RWPE1 (cell line): ENCODE data around the gene DNAH1.
"Not testable (repeated sequence)": the region's sequence is repeated elsewhere in the genome, so short reads cannot be mapped to it uniquely, and the experiment has no call there.

ENCODE experiments used
- CTCF ChIA-PET: fragments of 350-600 bp; sonication (Branson Sonifier 250); formaldehyde crosslinking; extraction: SDS; loops from one replicate; lab custom pipeline; 2021; lab: Yijun Ruan, JAX
- POLR2A ChIA-PET: fragments of 400-600 bp; formaldehyde crosslinking; extraction: SDS; loops from one replicate; lab custom pipeline; 2020; ENCODE audit warnings: antibody characterized with exemption; ENCODE audit not compliant: low non-redundant PET; lab: Yijun Ruan, JAX
- DNase-seq: peaks from one replicate; pipeline ENCODE4 v3.0.0; 2012; ENCODE audit warnings: low spot score
- H3K27ac ChIP-seq: fragments of 450-650 bp; 2 replicates; pipeline ENCODE4 v1.5.1; 2017
- TF ChIP-seq, protein P1 (sequence below): fragments of 450-650 bp; conservative IDR thresholded peaks from 2 replicates; pipeline ENCODE4 v1.5.1; 2017; ENCODE audit warnings: low read depth, mild to moderate bottlenecking

The DNAH1 gene

GRCh38 chr3:52315977-52316764, at the start of gene DNAH1:
Gene DNAH1 (plus strand): TSS chr3:52316319. CDS start chr3:52322443, 6,124 bp downstream.
- no peak within 1 kb of the TSS for H3K27ac ChIP-seq
- TF ChIP-seq, protein P1, sequence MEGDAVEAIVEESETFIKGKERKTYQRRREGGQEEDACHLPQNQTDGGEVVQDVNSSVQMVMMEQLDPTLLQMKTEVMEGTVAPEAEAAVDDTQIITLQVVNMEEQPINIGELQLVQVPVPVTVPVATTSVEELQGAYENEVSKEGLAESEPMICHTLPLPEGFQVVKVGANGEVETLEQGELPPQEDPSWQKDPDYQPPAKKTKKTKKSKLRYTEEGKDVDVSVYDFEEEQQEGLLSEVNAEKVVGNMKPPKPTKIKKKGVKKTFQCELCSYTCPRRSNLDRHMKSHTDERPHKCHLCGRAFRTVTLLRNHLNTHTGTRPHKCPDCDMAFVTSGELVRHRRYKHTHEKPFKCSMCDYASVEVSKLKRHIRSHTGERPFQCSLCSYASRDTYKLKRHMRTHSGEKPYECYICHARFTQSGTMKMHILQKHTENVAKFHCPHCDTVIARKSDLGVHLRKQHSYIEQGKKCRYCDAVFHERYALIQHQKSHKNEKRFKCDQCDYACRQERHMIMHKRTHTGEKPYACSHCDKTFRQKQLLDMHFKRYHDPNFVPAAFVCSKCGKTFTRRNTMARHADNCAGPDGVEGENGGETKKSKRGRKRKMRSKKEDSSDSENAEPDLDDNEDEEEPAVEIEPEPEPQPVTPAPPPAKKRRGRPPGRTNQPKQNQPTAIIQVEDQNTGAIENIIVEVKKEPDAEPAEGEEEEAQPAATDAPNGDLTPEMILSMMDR, result no peak
- no peak for DNase-seq
- POLR2A ChIA-PET, result no interaction called here
- CTCF ChIA-PET, result no interaction called here

DNA sequence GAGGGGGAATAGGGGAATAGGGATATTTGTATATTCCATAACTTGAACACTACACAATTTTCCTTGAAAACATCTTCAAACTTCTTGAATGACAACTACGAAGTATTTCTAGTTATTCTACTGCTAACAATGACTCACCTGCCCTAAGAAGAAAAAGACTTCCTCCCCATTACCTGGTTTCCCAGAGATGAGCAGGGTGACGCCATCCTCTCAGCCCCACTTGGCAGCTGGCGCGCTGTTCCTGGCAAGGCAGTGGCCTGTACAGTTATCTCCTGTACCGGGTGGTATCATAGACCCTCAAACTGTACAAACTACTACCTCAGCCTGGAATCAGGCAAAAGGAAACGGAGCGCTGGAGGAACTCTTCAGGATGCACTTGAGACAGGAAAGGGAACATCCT, 48.1 kb upstream of the DNAH1 start:
- H3K27ac ChIP-seq, result no peak overlapping the region
- ChIA-PET POLR2A (no interaction called here), CTCF (interaction anchor here (0.7 to 0.9 kb wide), 2 partner anchors 10 to 48 kb away, joined by 3 read pairs; partner anchors contain the start of gene WDR82)
- no peak for DNase-seq
- TF ChIP-seq, protein P1, result no peak

- DNase-seq, result no peak
- TF ChIP-seq, protein P1, result no peak
- H3K27ac ChIP-seq, result peak overlapping the region; percentile 37; the same call in 1 of the 2 replicates
- CTCF ChIA-PET, result no interaction called here
- POLR2A ChIA-PET, result interaction anchor here (0.7 kb wide), 1 partner anchor 18 kb away, joined by 3 read pairs; the partner anchor contains the start of gene GLYCTK
Observed at GRCh38 chr3:52269776-52270175, 46.3 kb upstream of the DNAH1 start.

- DNase-seq, result no peak
- POLR2A ChIA-PET, result interaction anchor here (0.7 kb wide), 1 partner anchor 17 kb away, joined by 3 read pairs; the partner anchor contains the start of gene GLYCTK
- peak overlapping the region; percentile 37; the same call in 1 of the 2 replicates for H3K27ac ChIP-seq
- TF ChIP-seq, protein P1, result no peak
- CTCF ChIA-PET, result interaction anchor here (0.7 kb wide), 1 partner anchor 177 kb away, joined by 3 read pairs; no protein-coding TSS in a partner anchor
Observed at GRCh38 chr3:52270252-52270754, 45.8 kb upstream of the DNAH1 start.

DNA sequence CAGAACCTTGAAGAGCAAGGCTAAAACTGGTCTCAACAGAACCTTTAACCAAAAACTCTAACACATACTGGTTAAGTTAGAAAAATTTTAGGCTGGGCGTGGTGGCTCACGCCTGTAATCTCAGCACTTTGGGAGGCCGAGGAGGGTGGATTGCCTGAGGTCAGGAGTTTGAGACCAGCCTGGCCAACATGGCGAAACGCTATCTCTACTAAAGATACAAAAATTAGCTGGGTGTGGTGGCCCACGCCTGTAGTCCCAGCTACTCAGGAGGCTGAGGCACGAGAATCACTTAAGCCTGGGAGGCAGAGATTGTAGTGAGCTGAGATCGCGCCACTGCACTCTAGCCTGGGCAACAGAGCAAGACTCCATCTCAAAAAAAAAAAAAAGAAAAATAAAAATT, 43.9 kb upstream of the DNAH1 start:
- CTCF ChIA-PET, DNase-seq, POLR2A ChIA-PET: not testable (repeated sequence)
- H3K27ac ChIP-seq, result peak overlapping the region; percentile 37

DNA sequence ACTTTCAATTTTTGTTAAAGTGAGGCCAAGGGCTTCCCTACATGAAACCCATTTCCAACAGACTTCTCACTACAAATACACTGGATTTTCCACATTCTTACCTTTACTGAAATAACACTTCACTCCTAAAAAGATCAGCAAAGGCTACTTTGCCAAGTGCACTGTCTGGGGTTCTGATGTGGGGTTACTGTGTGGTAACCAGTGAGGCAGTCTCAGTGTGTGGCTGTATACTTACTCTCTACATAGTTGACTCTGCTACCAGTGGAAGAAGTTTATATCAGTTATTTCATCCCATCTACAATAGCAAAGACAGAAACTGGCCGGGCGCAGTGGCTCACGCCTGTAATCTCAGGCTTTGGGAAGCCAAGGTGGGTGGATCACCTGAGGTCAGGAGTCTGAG, 43.3 kb upstream of the DNAH1 start:
- TF ChIP-seq, protein P1, result no peak
- peak overlapping the region; percentile 46; the same call in 1 of the 2 replicates for H3K27ac ChIP-seq
- POLR2A ChIA-PET, result no interaction called here
- DNase-seq, result no peak
- CTCF ChIA-PET, result interaction anchor here (0.6 kb wide), 2 partner anchors 207 to 447 kb away, joined by 3 read pairs; no protein-coding TSS in a partner anchor

- POLR2A ChIA-PET, CTCF ChIA-PET: not testable (repeated sequence)
Observed at GRCh38 chr3:52274781-52275180, 41.3 kb upstream of the DNAH1 start.

More at GRCh38 chr3:52274781-52275180, 41.3 kb upstream of the DNAH1 start:
- not testable (repeated sequence) for DNase-seq
- peak overlapping the region; percentile 16 for H3K27ac ChIP-seq
